ENCODE measurements around the gene MAML3. TPM values are rescaled to one million over a fixed set of nuclear protein-coding genes. Genes with fewer than 3 reads are reported as not detected.

The MAML3 gene
- total RNA-seq, 3 donors from 2014 or later, result 0.60 to 1.0 (median 0.73) TPM

Other genes with a start within 250 kb of the MAML3 start
- 10 to 100 TPM; 20.5 to 24.3 (median 23.0) TPM for gene SCOC, start 219.5 kb upstream of the MAML3 start, total RNA-seq

All from activated T-cell treated with anti-CD3 and anti-CD28 coated beads, Interleukin-2, amount 50 U/mL, for 4 hours (primary cell).